ENCODE data around the gene CYBC1. TPM values are rescaled to one million over a fixed set of nuclear protein-coding genes. Genes with fewer than 3 reads are reported as not detected.

Gene CYBC1
- total RNA-seq, 1 donor from 2014 or later, result 124 TPM

DNA sequence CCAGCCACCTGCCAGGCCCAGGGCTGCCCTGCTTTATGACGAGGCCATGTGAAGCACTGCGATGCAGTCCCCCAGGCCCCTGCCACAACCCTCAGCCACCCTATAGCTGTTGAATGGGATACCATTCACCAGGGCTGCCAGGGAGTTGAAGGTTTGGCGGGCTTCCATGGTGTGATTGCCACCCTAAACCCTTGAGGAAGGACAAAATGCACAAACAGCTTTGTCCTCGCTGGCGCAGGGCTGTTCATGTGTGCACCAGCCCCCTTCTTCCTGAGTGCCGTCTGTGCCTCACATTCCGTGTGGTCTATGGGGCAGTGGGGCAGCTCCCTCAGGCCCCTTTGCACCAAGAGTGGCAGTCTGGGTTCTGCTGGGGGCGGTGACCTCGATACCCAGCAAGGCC lies 33.3 kb upstream of the CYBC1 start:
- Histone ChIP-seq H3K9me3 (no peaks in the 10 kb centered on the region), H3K27ac (no peak overlapping the region), H3K4me3 (no peak overlapping the region), H3K4me1 (peaks cover 2 to 12% of the 10 kb centered on the region in 2 donors), H3K36me3 (peaks cover 81 to 82% of the 10 kb centered on the region in 2 donors), H3K27me3 (no peaks in the 10 kb centered on the region)
- no peak for TF ChIP-seq CTCF (IDR thresholded peaks at IDR 0.05)
- no peak for DNase-seq (ENCODE audit: low spot score in 2 of 2)
- intact Hi-C loops (cut with DNase I), result no loop called here

DNA sequence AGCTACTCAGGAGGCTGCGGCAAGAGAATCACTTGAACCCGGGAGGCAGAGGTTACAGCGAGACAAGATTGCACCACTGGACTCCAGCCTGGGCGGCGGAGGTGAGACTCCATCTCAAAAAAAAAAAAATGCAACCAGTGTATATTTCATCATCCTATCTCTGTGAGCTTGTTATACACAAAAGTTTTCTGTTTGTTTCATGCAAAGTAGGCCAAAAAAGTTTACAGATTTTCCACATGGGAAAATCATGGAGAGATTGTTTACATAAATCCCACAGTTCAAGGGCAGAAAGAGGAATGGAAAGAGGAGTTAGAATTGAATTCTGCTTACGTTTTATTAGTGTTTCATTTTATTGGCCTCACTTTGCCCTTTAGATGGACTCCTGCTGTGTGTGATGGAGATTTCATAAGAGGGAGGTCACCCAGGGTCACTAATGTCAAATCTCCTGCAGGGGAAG lies 32.7 kb upstream of the CYBC1 start:
- H3K9me3 ChIP-seq, result no peaks in the 10 kb centered on the region
- H3K4me3 ChIP-seq, result no peak overlapping the region
- intact Hi-C loops (cut with DNase I), result no loop called here
- no peaks in the 10 kb centered on the region for H3K27me3 ChIP-seq
- H3K27ac ChIP-seq, result no peak overlapping the region
- TF ChIP-seq CTCF (IDR thresholded peaks at IDR 0.05), result no peak
- no peak for DNase-seq (ENCODE audit: low spot score in 2 of 2)
- peaks cover 87 to 88% of the 10 kb centered on the region in 2 donors for H3K36me3 ChIP-seq
- peaks cover 2 to 6% of the 10 kb centered on the region in 2 donors for H3K4me1 ChIP-seq

GRCh38 chr17:82480318-82480717 lies 29.8 kb upstream of the CYBC1 start:
- H3K27me3 ChIP-seq, result no peaks in the 10 kb centered on the region
- no peaks in the 10 kb centered on the region for H3K4me1 ChIP-seq
- TF ChIP-seq CTCF (IDR thresholded peaks at IDR 0.05), result no peak
- intact Hi-C loops (cut with DNase I), result no loop called here
- DNase-seq (ENCODE audit: low spot score in 2 of 2), result no peak
- H3K27ac ChIP-seq, result no peak overlapping the region
- no peak overlapping the region for H3K4me3 ChIP-seq
- peaks cover 71 to 97% of the 10 kb centered on the region in 2 donors for H3K36me3 ChIP-seq
- no peaks in the 10 kb centered on the region for H3K9me3 ChIP-seq

GRCh38 chr17:82479602-82480001 lies 29.1 kb upstream of the CYBC1 start:
- Histone ChIP-seq H3K36me3 (peaks cover 69 to 95% of the 10 kb centered on the region in 2 donors), H3K9me3 (no peaks in the 10 kb centered on the region), H3K4me3 (no peak overlapping the region), H3K4me1 (no peaks in the 10 kb centered on the region), H3K27ac (no peak overlapping the region), H3K27me3 (no peaks in the 10 kb centered on the region)
- no peak for DNase-seq (ENCODE audit: low spot score in 2 of 2)
- intact Hi-C loops (cut with DNase I), result no loop called here
- TF ChIP-seq CTCF (IDR thresholded peaks at IDR 0.05), result no peak

DNA sequence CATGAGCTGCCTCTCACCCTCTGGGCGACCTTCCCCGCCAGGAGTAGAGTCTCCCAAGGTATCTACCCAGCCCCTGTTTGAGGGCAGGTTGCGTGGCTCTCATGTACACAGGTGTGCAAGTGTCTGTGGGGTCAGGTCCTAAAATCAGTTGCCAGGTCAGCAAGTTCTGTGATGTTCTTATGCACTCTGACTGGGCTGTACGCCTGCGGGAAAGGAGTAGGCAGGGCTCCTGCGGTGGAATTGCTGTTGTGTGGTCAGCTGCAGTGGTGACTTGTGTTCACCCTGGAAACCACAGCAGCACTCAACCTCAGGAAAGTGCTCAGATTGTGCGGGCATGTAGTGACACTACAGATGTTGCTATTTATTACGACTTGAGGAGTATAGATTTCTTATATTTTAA lies 27.4 kb upstream of the CYBC1 start:
- intact Hi-C loops (cut with DNase I), result no loop called here
- TF ChIP-seq CTCF (IDR thresholded peaks at IDR 0.05), result no peak
- no peaks in the 10 kb centered on the region for H3K27me3 ChIP-seq
- no peaks in the 10 kb centered on the region for H3K9me3 ChIP-seq
- no peak overlapping the region for H3K4me3 ChIP-seq
- H3K36me3 ChIP-seq, result peaks cover 70 to 93% of the 10 kb centered on the region in 2 donors
- DNase-seq (ENCODE audit: low spot score in 2 of 2), result no peak
- no peak overlapping the region for H3K27ac ChIP-seq
- H3K4me1 ChIP-seq, result no peaks in the 10 kb centered on the region

DNA sequence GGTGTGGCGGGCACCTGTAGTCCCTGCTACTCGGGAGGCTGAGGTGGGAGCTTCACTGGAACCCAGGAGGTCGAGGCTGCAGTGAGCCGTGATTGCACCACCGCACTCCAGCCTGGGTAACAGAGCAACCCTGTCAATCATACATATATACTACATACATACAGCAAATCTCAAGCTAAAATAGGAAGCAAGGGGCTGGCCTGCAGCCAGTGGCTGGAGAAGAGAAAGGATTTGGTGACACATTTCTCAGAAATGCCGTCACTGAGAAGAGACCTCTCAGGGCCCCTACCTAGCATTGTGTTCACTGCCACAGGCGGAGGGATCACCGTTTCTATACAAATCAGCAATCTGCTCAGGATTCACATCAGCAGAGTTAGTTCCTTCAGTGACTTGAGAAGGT lies 24.9 kb upstream of the CYBC1 start:
- H3K27me3 ChIP-seq, result no peaks in the 10 kb centered on the region
- no peaks in the 10 kb centered on the region for H3K4me1 ChIP-seq
- peaks cover 59 to 87% of the 10 kb centered on the region in 2 donors for H3K36me3 ChIP-seq
- TF ChIP-seq CTCF (IDR thresholded peaks at IDR 0.05), result no peak
- intact Hi-C loops (cut with DNase I), result no loop called here
- no peak overlapping the region for H3K27ac ChIP-seq
- H3K9me3 ChIP-seq, result no peaks in the 10 kb centered on the region
- no peak overlapping the region for H3K4me3 ChIP-seq
- no peak for DNase-seq (ENCODE audit: low spot score in 2 of 2)

All from ascending aorta (tissue), 2 donors.